Measurements from ENCODE around the gene FCER1G.

The FCER1G gene

DNA sequence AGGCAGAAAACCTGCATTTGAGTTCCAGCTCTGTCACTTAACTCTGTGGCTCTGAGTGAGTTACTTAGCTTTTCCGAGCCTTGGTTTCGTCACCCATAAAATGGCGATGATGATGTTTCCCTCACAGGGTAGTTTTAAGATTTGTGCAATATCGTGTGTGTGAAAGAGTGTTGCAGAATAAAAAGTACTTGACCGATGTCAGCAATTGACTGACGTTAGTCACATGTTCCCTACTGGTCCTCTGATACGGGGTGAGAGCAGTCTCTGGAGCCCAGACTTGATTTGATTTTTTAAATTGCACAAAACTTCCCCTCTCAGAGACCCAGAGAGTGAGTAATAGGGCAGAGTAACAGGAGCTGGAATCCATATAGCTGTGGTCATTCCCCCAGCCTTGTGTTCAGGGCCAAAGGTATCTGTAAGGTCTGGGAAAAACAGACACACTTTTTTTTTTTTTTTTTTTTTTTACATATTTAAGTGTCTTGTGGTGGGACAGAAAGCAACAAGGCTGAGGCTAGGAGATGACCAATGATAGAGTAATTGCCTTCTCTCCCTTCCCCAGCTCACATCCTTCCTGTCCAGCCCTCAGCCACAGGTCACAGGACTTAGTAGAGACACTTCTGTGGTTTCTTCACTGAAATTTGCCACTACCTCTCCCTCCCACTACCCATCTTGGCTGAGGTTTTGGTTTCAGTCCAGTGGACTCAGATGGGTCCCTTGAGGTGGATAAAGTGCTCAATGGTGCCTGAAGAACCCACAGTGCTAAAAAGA is 2.0 kb downstream of the FCER1G start:
- peak overlapping the region; percentile 19 for H3K4me3 ChIP-seq (ENCODE audit: control insufficient read depth, low read depth, low read length)
- DNase-seq (ENCODE audit: low read depth), result peak; percentile 97
- TF ChIP-seq, protein P1, sequence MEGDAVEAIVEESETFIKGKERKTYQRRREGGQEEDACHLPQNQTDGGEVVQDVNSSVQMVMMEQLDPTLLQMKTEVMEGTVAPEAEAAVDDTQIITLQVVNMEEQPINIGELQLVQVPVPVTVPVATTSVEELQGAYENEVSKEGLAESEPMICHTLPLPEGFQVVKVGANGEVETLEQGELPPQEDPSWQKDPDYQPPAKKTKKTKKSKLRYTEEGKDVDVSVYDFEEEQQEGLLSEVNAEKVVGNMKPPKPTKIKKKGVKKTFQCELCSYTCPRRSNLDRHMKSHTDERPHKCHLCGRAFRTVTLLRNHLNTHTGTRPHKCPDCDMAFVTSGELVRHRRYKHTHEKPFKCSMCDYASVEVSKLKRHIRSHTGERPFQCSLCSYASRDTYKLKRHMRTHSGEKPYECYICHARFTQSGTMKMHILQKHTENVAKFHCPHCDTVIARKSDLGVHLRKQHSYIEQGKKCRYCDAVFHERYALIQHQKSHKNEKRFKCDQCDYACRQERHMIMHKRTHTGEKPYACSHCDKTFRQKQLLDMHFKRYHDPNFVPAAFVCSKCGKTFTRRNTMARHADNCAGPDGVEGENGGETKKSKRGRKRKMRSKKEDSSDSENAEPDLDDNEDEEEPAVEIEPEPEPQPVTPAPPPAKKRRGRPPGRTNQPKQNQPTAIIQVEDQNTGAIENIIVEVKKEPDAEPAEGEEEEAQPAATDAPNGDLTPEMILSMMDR (conservative IDR thresholded peaks at IDR 0.05; ENCODE audit: control insufficient read depth, insufficient read depth, low read depth, low read length), result no peak

DNA sequence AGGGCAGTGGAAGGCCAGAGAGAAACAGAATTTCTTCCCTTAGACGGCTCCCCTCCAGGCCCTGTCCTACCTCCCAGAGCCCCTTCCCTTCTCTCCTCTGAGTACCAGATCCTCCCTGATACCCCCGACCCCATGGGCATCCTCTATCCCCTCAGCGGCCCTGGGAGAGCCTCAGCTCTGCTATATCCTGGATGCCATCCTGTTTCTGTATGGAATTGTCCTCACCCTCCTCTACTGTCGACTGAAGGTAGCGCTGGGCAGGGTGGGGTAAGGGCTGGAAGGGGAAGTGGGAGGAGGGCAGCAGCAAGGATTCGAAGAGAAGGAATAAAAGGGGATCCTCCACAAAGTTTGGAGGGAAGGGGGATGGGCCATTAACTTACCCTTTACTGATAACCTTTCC is 2.7 kb downstream of the FCER1G start:
- DNase-seq (ENCODE audit: low read depth), result no peak
- TF ChIP-seq, protein P1 (conservative IDR thresholded peaks at IDR 0.05; ENCODE audit: control insufficient read depth, insufficient read depth, low read depth, low read length), result no peak
- no peak overlapping the region for H3K4me3 ChIP-seq (ENCODE audit: control insufficient read depth, low read depth, low read length)

GRCh38 chr1:161218301-161219077 is 3.4 kb downstream of the FCER1G start:
- no peak overlapping the region for H3K4me3 ChIP-seq (ENCODE audit: control insufficient read depth, low read depth, low read length)
- TF ChIP-seq, protein P1 (conservative IDR thresholded peaks at IDR 0.05; ENCODE audit: control insufficient read depth, insufficient read depth, low read depth, low read length), result no peak
- no peak for DNase-seq (ENCODE audit: low read depth)

DNA sequence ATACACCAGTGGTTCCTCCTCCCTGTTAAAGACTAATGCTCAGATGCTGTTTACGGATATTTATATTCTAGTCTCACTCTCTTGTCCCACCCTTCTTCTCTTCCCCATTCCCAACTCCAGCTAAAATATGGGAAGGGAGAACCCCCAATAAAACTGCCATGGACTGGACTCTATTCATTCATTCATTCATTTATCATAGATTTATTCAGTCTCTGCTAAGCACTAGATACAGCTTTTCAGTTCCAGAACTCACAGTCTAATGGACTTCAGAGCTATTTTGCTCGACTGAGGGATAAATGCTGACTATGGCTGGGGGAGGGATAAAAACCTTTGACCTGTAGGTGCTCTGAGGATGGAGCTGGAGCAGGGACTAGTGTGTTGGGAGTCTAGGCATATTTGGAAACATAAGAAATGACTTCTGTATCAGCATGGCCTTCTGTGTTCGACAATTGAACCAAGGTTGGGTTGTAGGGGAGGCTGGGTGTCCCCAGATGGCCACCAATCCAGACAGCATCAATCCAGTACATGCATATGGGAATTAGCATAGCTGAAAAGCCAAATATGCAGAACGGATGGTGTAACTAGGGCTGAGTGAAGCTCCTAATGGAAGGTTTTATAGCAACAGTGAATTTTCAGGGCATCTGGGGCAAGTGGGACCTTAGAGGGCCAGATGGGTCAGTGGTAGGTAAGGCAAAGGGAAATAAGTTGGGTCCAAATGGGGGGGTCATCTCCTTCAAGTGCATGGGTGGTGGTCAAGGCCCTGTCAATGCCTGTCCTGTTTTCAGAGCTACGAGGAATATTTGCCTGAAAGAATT is 4.2 kb downstream of the FCER1G start:
- TF ChIP-seq, protein P1 (conservative IDR thresholded peaks at IDR 0.05; ENCODE audit: control insufficient read depth, insufficient read depth, low read depth, low read length), result no peak
- no peak for DNase-seq (ENCODE audit: low read depth)
- no peak overlapping the region for H3K4me3 ChIP-seq (ENCODE audit: control insufficient read depth, low read depth, low read length)

DNA sequence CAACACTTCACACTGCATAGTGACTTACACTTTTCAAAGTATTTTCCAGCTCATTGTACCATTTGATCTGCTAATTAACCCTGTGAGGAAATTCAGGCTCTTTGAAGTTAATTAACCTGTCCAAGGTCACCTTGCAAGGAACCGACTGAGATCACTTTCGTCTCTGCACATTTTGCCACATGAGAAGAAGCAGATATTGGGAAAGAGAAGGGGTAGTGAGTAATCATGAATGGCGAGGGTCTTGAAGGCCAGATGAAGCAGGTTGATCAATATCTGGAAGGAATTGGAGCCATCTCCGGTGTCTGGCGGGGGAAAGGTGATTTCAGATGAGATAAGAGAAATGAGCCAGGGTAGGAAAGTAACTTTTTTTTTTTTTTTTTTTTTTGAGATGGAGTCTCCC is 4.9 kb downstream of the FCER1G start:
- TF ChIP-seq, protein P1 (conservative IDR thresholded peaks at IDR 0.05; ENCODE audit: control insufficient read depth, insufficient read depth, low read depth, low read length), result no peak
- no peak for DNase-seq (ENCODE audit: low read depth)
- H3K4me3 ChIP-seq (ENCODE audit: control insufficient read depth, low read depth, low read length), result no peak overlapping the region

- H3K4me3 ChIP-seq (ENCODE audit: control insufficient read depth, low read depth, low read length), result no peak overlapping the region
- TF ChIP-seq, protein P1 (conservative IDR thresholded peaks at IDR 0.05; ENCODE audit: control insufficient read depth, insufficient read depth, low read depth, low read length), result no peak
- DNase-seq (ENCODE audit: low read depth), result no peak
These were observed 7.3 kb downstream of the FCER1G start for GRCh38 chr1:161222175-161223019.
